ENCODE data around the gene OR52A1.

DNA sequence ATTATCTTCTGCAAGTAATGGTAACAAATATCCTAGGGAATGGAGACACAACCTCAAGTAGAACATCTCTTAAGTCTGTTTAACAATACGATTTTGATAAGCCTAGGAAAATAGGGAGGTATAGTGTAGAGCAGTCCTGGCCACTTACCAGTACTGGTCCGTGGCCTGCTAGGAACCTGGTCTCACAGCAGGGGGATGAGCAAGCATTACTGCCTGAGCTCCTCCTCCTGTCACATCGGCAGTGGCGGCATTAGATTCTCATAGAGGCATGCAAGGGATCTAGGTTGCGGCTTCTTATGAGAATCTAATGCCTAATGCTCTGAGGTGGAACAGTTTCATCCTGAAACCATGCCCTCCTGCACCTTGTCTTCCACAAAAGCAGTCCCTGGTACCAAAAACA is 41.5 kb upstream of the OR52A1 start:
- no peak for TF ChIP-seq POLR2A (IDR thresholded peaks at IDR 0.05)
- TF ChIP-seq, protein P1, sequence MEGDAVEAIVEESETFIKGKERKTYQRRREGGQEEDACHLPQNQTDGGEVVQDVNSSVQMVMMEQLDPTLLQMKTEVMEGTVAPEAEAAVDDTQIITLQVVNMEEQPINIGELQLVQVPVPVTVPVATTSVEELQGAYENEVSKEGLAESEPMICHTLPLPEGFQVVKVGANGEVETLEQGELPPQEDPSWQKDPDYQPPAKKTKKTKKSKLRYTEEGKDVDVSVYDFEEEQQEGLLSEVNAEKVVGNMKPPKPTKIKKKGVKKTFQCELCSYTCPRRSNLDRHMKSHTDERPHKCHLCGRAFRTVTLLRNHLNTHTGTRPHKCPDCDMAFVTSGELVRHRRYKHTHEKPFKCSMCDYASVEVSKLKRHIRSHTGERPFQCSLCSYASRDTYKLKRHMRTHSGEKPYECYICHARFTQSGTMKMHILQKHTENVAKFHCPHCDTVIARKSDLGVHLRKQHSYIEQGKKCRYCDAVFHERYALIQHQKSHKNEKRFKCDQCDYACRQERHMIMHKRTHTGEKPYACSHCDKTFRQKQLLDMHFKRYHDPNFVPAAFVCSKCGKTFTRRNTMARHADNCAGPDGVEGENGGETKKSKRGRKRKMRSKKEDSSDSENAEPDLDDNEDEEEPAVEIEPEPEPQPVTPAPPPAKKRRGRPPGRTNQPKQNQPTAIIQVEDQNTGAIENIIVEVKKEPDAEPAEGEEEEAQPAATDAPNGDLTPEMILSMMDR (IDR thresholded peaks at IDR 0.05), result no peak
